Neural progenitor cell (in vitro differentiated cells): ENCODE measurements around the gene RAD51AP1. TPM values are rescaled to one million over a fixed set of nuclear protein-coding genes. Genes with fewer than 3 reads are reported as not detected.
A peak's percentile ranks its signal among the peaks of the same experiment; 100 is the strongest.

Source experiments
- DNase-seq: peaks from one replicate; pipeline ENCODE4 v3.0.0-alpha.2; 2016; ENCODE audit warnings: low spot score
- H2AFZ ChIP-seq: fragments of 200-600 bp; sonication (generic); replicated peaks from 2 replicates; pipeline ENCODE4 v1.6.1; 2016; ENCODE audit warnings: antibody characterized with exemption
- H3F3A ChIP-seq: fragments of 200-600 bp; sonication (generic); 2 replicates; pipeline ENCODE4 v1.6.1; 2016; ENCODE audit warnings: antibody characterized with exemption, low read depth
- H3K27ac ChIP-seq: fragments of 200-600 bp; sonication (generic); 2 replicates; pipeline ENCODE4 v1.5.1; 2016; ENCODE audit warnings: mild to moderate bottlenecking
- H3K27me3 ChIP-seq: fragments of 200-600 bp; sonication (generic); 2 replicates; pipeline ENCODE4 v1.6.1; 2016; ENCODE audit warnings: mild to moderate bottlenecking, moderate library complexity
- H3K36me3 ChIP-seq: fragments of 200-600 bp; sonication (generic); 2 replicates; pipeline ENCODE4 v1.5.1; 2016
- H3K4me1 ChIP-seq: fragments of 200-600 bp; sonication (generic); 2 replicates; pipeline ENCODE4 v1.6.1; 2016; ENCODE audit warnings: mixed run types
- H3K4me2 ChIP-seq: fragments of 200-600 bp; sonication (generic); 2 replicates; pipeline ENCODE4 v1.6.1; 2016
- H3K4me3 ChIP-seq: fragments of 200-600 bp; sonication (generic); 2 replicates; pipeline ENCODE4 v1.5.1; 2016
- H3K79me2 ChIP-seq: fragments of 200-600 bp; sonication (generic); 2 replicates; pipeline ENCODE4 v1.6.1; 2016; ENCODE audit warnings: low read depth
- H3K9ac ChIP-seq: fragments of 200-600 bp; sonication (generic); 2 replicates; pipeline ENCODE4 v1.6.1; 2016
- H3K9me3 ChIP-seq: fragments of 200-600 bp; sonication (generic); 2 replicates; pipeline ENCODE4 v1.5.1; 2016; ENCODE audit warnings: low read depth
- H4K20me1 ChIP-seq: fragments of 200-600 bp; sonication (generic); 2 replicates; pipeline ENCODE4 v1.6.1; 2016; ENCODE audit warnings: low read depth
- H3K27ac Mint-ChIP-seq: 3 replicates; pipeline ENCODE4 v1.8.0; 2021; ENCODE audit warnings: mixed read lengths
- H3K27me3 Mint-ChIP-seq: 2 replicates; pipeline ENCODE4 v1.8.0; 2022; ENCODE audit warnings: low read depth, mild to moderate bottlenecking, inconsistent platforms, moderate library complexity, mixed read lengths; ENCODE audit not compliant: insufficient read depth
- H3K36me3 Mint-ChIP-seq: 3 replicates; pipeline ENCODE4 v1.8.0; 2021; ENCODE audit warnings: mixed read lengths
- H3K4me1 Mint-ChIP-seq: 3 replicates; pipeline ENCODE4 v1.8.0; 2021; ENCODE audit warnings: mixed read lengths
- H3K4me3 Mint-ChIP-seq: 3 replicates; pipeline ENCODE4 v1.8.0; 2021; ENCODE audit warnings: mild to moderate bottlenecking, moderate library complexity, mixed read lengths
- H3K9me3 Mint-ChIP-seq: 3 replicates; pipeline ENCODE4 v1.8.0; 2020; ENCODE audit warnings: mixed read lengths
- CTCF ChIP-seq: fragments of 200-600 bp; sonication (generic); IDR thresholded peaks from 2 replicates; pipeline ENCODE4 v1.5.1; 2017; ENCODE audit warnings: antibody characterized with exemption, mild to moderate bottlenecking
- EZH2 ChIP-seq: fragments of 200-600 bp; sonication (generic); IDR thresholded peaks from 2 replicates; pipeline ENCODE4 v1.6.1; 2017; ENCODE audit warnings: antibody characterized with exemption, mild to moderate bottlenecking, moderate library complexity
- EZH2phosphoT487 ChIP-seq: fragments of 200-600 bp; sonication (generic); IDR thresholded peaks from 2 replicates; pipeline ENCODE4 v1.6.1; 2017; ENCODE audit warnings: antibody characterized with exemption
- total RNA-seq: library from RNA; depleted of rRNA; stranded (reverse); fragments of >200 nt; gene quantifications from 2 replicates; pipeline ENCODE4 v1.2.3, GENCODE V29; 2015; ENCODE audit warnings: low replicate concordance

Gene RAD51AP1
- total RNA-seq, 1 donor from 2014 or later: 189 TPM

- TF ChIP-seq EZH2: peak; percentile 57
- TF ChIP-seq CTCF: no peak
- Mint-ChIP-seq H3K4me3 (peak within 1 kb of the TSS; percentile 82), H3K9me3 (no peaks in the 10 kb centered on the region), H3K27ac (peak within 1 kb of the TSS; percentile 96), H3K27me3 (peaks cover 4% of the 10 kb centered on the region), H3K36me3 (peaks cover 7% of the 10 kb centered on the region), H3K4me1 (peaks cover 21% of the 10 kb centered on the region)
- Histone ChIP-seq H3K9ac (no peak within 1 kb of the TSS), H3K4me3 (no peak within 1 kb of the TSS), H3K27ac (no peak within 1 kb of the TSS), H3K27me3 (peaks cover 17% of the 10 kb centered on the region), H2AFZ (peak within 1 kb of the TSS; percentile 64), H3K4me1 (peaks cover 7% of the 10 kb centered on the region), H3F3A (peaks cover 15% of the 10 kb centered on the region), H4K20me1 (no peaks in the 10 kb centered on the region), H3K4me2 (peak within 1 kb of the TSS; percentile 45), H3K79me2 (no peaks in the 10 kb centered on the region), H3K36me3 (no peaks in the 10 kb centered on the region), H3K9me3 (no peaks in the 10 kb centered on the region)
- DNase-seq: peak; percentile 98
Measured at GRCh38 chr12:4562034-4562657, 23.5 kb downstream of the RAD51AP1 start, which contains the start of gene DYRK4. Gene DYRK4, plus strand, starts transcription at chr12:4562208. Its CDS starts 38 bp downstream, at chr12:4562246.

- Histone ChIP-seq H3K9ac (no peak overlapping the region), H3K27ac (no peak overlapping the region), H3K79me2 (no peaks in the 10 kb centered on the region), H3F3A (peaks cover 15% of the 10 kb centered on the region), H3K4me1 (peaks cover 15% of the 10 kb centered on the region), H3K27me3 (peaks cover 17% of the 10 kb centered on the region), H3K36me3 (no peaks in the 10 kb centered on the region), H4K20me1 (no peaks in the 10 kb centered on the region), H2AFZ (no peak overlapping the region), H3K4me2 (no peak overlapping the region), H3K9me3 (no peaks in the 10 kb centered on the region), H3K4me3 (no peak overlapping the region)
- TF ChIP-seq EZH2phosphoT487 (no peak), EZH2 (no peak), CTCF (no peak)
- H3K36me3 Mint-ChIP-seq: peaks cover 7% of the 10 kb centered on the region
- H3K27me3 Mint-ChIP-seq: peaks cover 4% of the 10 kb centered on the region
- H3K27ac Mint-ChIP-seq: peak overlapping the region; percentile 70
- H3K4me3 Mint-ChIP-seq: peak overlapping the region; percentile 15
- no peaks in the 10 kb centered on the region for H3K9me3 Mint-ChIP-seq
- no peak for DNase-seq
- peaks cover 21% of the 10 kb centered on the region for H3K4me1 Mint-ChIP-seq
Measured at GRCh38 chr12:4563336-4563735, 24.6 kb downstream of the RAD51AP1 start.

GRCh38 chr12:4564818-4565217 is 26.1 kb downstream of the RAD51AP1 start:
- Mint-ChIP-seq H3K27ac (no peak overlapping the region), H3K4me3 (no peak overlapping the region), H3K27me3 (peaks cover 6% of the 10 kb centered on the region), H3K9me3 (no peaks in the 10 kb centered on the region), H3K4me1 (peaks cover 21% of the 10 kb centered on the region), H3K36me3 (peaks cover 7% of the 10 kb centered on the region)
- no peak for DNase-seq
- H3F3A ChIP-seq: peaks cover 15% of the 10 kb centered on the region
- H3K4me1 ChIP-seq: peaks cover 15% of the 10 kb centered on the region
- no peaks in the 10 kb centered on the region for H3K36me3 ChIP-seq
- H3K4me3 ChIP-seq: no peak overlapping the region
- H3K79me2 ChIP-seq: no peaks in the 10 kb centered on the region
- no peak for TF ChIP-seq EZH2
- no peak overlapping the region for H2AFZ ChIP-seq
- peaks cover 17% of the 10 kb centered on the region for H3K27me3 ChIP-seq
- H3K27ac ChIP-seq: no peak overlapping the region
- no peak overlapping the region for H3K4me2 ChIP-seq
- no peaks in the 10 kb centered on the region for H4K20me1 ChIP-seq
- no peaks in the 10 kb centered on the region for H3K9me3 ChIP-seq
- H3K9ac ChIP-seq: no peak overlapping the region

- no peaks in the 10 kb centered on the region for H3K9me3 Mint-ChIP-seq
- H3K4me3 ChIP-seq: no peak overlapping the region
- H3K27ac ChIP-seq: no peak overlapping the region
- TF ChIP-seq CTCF (no peak), EZH2 (no peak), EZH2phosphoT487 (no peak)
- DNase-seq: no peak
- H3F3A ChIP-seq: peaks cover 4% of the 10 kb centered on the region
- H3K27me3 ChIP-seq: peaks cover 17% of the 10 kb centered on the region
- H3K4me1 ChIP-seq: peaks cover 15% of the 10 kb centered on the region
- no peak overlapping the region for H3K27ac Mint-ChIP-seq
- no peak overlapping the region for H2AFZ ChIP-seq
- H3K4me3 Mint-ChIP-seq: no peak overlapping the region
- H3K9me3 ChIP-seq: no peaks in the 10 kb centered on the region
- peaks cover 21% of the 10 kb centered on the region for H3K4me1 Mint-ChIP-seq
- peaks cover 6% of the 10 kb centered on the region for H3K27me3 Mint-ChIP-seq
- no peaks in the 10 kb centered on the region for H3K79me2 ChIP-seq
- H3K36me3 ChIP-seq: no peaks in the 10 kb centered on the region
- H3K4me2 ChIP-seq: no peak overlapping the region
- H3K36me3 Mint-ChIP-seq: peaks cover 2% of the 10 kb centered on the region
- H4K20me1 ChIP-seq: no peaks in the 10 kb centered on the region
- H3K9ac ChIP-seq: no peak overlapping the region
Measured at GRCh38 chr12:4566474-4566873, 27.8 kb downstream of the RAD51AP1 start.
